Measurements from ENCODE around the gene TMEM184B.

DNA sequence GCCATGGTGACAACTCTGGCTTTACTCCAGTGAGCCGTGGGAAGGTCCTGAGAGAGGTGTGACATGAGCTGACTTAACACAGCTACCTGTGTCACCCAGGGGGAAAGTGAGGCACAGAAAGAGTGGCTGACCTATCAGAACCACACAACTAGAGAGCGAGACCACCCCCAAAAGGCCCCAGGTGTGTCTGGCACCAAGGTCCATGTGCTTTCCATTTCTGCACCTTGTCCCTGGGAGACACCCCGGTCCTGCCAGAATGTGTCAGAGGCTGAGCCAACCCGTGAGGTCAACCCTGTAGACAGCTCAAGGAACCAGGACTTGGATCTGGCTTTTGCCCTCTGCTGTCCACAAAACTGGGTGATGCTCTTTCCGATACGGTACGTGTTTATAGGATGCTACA lies 61.3 kb downstream of the TMEM184B start:
- TF ChIP-seq, protein P1, sequence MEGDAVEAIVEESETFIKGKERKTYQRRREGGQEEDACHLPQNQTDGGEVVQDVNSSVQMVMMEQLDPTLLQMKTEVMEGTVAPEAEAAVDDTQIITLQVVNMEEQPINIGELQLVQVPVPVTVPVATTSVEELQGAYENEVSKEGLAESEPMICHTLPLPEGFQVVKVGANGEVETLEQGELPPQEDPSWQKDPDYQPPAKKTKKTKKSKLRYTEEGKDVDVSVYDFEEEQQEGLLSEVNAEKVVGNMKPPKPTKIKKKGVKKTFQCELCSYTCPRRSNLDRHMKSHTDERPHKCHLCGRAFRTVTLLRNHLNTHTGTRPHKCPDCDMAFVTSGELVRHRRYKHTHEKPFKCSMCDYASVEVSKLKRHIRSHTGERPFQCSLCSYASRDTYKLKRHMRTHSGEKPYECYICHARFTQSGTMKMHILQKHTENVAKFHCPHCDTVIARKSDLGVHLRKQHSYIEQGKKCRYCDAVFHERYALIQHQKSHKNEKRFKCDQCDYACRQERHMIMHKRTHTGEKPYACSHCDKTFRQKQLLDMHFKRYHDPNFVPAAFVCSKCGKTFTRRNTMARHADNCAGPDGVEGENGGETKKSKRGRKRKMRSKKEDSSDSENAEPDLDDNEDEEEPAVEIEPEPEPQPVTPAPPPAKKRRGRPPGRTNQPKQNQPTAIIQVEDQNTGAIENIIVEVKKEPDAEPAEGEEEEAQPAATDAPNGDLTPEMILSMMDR (IDR thresholded peaks at IDR 0.05) = no peak
- TF ChIP-seq EP300 (IDR thresholded peaks at IDR 0.05) (no peak), POLR2A (IDR thresholded peaks at IDR 0.05) (no peak)

Data from ovary (tissue), 3 donors.